ENCODE measurements around the gene ASB2.

DNA sequence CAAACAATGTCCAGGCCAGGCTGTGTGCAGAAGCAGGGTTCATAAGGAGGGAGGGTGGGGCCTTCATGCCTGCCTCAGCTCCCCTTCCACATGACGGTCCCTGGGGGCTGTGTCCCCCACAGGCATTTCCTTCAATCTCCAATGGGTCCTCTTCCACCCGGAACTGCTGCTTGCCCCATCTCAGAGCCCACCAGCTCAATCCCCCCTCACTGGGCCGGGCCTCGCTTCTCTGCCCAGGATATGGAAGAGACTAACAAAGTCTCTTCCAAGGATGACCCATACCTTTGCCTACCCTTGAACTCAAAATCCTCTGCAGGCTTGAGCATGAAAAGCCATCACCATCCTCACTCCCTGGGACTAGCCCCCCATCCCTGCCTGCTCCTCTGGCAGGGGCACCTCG, 77.6 kb downstream of the ASB2 start:
- TF ChIP-seq, protein P1, sequence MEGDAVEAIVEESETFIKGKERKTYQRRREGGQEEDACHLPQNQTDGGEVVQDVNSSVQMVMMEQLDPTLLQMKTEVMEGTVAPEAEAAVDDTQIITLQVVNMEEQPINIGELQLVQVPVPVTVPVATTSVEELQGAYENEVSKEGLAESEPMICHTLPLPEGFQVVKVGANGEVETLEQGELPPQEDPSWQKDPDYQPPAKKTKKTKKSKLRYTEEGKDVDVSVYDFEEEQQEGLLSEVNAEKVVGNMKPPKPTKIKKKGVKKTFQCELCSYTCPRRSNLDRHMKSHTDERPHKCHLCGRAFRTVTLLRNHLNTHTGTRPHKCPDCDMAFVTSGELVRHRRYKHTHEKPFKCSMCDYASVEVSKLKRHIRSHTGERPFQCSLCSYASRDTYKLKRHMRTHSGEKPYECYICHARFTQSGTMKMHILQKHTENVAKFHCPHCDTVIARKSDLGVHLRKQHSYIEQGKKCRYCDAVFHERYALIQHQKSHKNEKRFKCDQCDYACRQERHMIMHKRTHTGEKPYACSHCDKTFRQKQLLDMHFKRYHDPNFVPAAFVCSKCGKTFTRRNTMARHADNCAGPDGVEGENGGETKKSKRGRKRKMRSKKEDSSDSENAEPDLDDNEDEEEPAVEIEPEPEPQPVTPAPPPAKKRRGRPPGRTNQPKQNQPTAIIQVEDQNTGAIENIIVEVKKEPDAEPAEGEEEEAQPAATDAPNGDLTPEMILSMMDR (tag by site-specific recombination; IDR thresholded peaks at IDR 0.05), result no peak
- no peak for TF ChIP-seq ZNF501 (tag by site-specific recombination; IDR thresholded peaks at IDR 0.05)
- no peak for TF ChIP-seq ZNF610 (tag by site-specific recombination; IDR thresholded peaks at IDR 0.05; ENCODE audit: borderline replicate concordance)
- no peak for TF ChIP-seq ZNF2 (tag by site-specific recombination; IDR thresholded peaks at IDR 0.05)
- no peak for TF ChIP-seq ZNF366 (tag by site-specific recombination; conservative IDR thresholded peaks at IDR 0.05)
- no peak for TF ChIP-seq MYNN (tag by site-specific recombination; IDR thresholded peaks at IDR 0.05; ENCODE audit: borderline replicate concordance)
- TF ChIP-seq ZNF521 (tag by site-specific recombination; IDR thresholded peaks at IDR 0.05), result no peak
- no peak for TF ChIP-seq ZNF138 (tag by site-specific recombination; IDR thresholded peaks at IDR 0.05; ENCODE audit: borderline replicate concordance)

All from HEK293 (cell line).